ENCODE results near the gene FBN3. TPM values are rescaled to one million over a fixed set of nuclear protein-coding genes. Genes with fewer than 3 reads are reported as not detected.
"Not testable (repeated sequence)": the region's sequence is repeated elsewhere in the genome, so short reads cannot be mapped to it uniquely, and the experiment has no call there.

Gene FBN3
- polyA plus RNA-seq, 3 donors = not detected

DNA sequence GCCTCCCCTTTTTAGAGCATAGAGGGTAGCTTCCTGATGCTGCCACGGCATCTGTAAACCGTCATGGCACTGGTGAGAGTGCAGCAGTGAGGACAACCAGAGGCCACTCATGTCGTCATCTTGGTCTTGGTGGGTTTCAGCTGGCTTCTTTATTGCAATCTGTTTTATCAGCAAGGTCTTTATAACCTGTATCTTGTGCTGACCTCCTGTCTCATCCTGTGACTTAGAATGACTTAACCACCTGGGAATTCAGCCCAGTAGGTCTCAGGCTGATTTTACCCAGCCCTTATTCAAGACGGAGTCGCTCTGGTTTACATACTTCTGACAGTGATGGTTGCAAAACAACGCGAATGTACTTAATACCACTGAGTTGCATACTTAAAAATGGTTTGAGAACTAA is 14.4 kb upstream of the FBN3 start:
- TF ChIP-seq, protein P1, sequence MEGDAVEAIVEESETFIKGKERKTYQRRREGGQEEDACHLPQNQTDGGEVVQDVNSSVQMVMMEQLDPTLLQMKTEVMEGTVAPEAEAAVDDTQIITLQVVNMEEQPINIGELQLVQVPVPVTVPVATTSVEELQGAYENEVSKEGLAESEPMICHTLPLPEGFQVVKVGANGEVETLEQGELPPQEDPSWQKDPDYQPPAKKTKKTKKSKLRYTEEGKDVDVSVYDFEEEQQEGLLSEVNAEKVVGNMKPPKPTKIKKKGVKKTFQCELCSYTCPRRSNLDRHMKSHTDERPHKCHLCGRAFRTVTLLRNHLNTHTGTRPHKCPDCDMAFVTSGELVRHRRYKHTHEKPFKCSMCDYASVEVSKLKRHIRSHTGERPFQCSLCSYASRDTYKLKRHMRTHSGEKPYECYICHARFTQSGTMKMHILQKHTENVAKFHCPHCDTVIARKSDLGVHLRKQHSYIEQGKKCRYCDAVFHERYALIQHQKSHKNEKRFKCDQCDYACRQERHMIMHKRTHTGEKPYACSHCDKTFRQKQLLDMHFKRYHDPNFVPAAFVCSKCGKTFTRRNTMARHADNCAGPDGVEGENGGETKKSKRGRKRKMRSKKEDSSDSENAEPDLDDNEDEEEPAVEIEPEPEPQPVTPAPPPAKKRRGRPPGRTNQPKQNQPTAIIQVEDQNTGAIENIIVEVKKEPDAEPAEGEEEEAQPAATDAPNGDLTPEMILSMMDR (IDR thresholded peaks at IDR 0.05) = no peak
- Histone ChIP-seq H3K27ac (ENCODE audit: low read depth in 1 of 2, low read length in 2 of 2) (no peak overlapping the region), H3K4me1 (ENCODE audit: control insufficient read depth in 1 of 2, insufficient read depth in 2 of 2, low read length in 2 of 2) (no peaks in the 10 kb centered on the region), H4K20me1 (ENCODE audit: insufficient read depth, low read length) (no peaks in the 10 kb centered on the region), H3K4me3 (replicated peaks in 1 of 3; ENCODE audit: low read depth in 2 of 3, low read length in 3 of 3) (no peak overlapping the region), H3K27me3 (ENCODE audit: control insufficient read depth in 2 of 2, insufficient read depth in 2 of 2, low read length in 2 of 2) (no peaks in the 10 kb centered on the region), H3K4me2 (replicated peaks; ENCODE audit: extremely low read depth, low read length, poor library complexity, severe bottlenecking) (no peak overlapping the region), H3K9me3 (replicated peaks in 1 of 2; ENCODE audit: control insufficient read depth in 1 of 2, insufficient read depth in 1 of 2, low read length in 2 of 2) (no peaks in the 10 kb centered on the region), H3K9ac (ENCODE audit: insufficient read depth, low read length, poor library complexity, severe bottlenecking) (no peak overlapping the region), H3K79me2 (ENCODE audit: insufficient read depth, low read length) (no peaks in the 10 kb centered on the region), H3K36me3 (replicated peaks in 1 of 2; ENCODE audit: control insufficient read depth in 1 of 2, insufficient read depth in 2 of 2, low read length in 2 of 2) (no peaks in the 10 kb centered on the region), H2AFZ (ENCODE audit: insufficient read depth, low read depth, low read length, poor library complexity, severe bottlenecking) (no peak overlapping the region)
- Mint-ChIP-seq H3K4me1 (peaks cover 6% of the 10 kb centered on the region), H3K9me3 (peaks cover 0 to 4% (median 0%) of the 10 kb centered on the region in 7 donors), H3K4me3 (no peak overlapping the region), H3K27ac (no peak overlapping the region), H3K36me3 (no peaks in the 10 kb centered on the region), H3K27me3 (ENCODE audit: low read depth in 3 of 3) (peaks cover 7 to 22% (median 14%) of the 10 kb centered on the region in 3 donors)
- intact Hi-C loops (cut with micrococcal nuclease) = loop anchor here in 1 of 2 donors (5.0 kb wide), 1 partner anchor 39 kb away; no protein-coding TSS in a partner anchor
- 60% methylated on average over 7 of the region's 7 CpGs for WGBS (ENCODE audit: insufficient coverage)
- DNase-seq = no peak

DNA sequence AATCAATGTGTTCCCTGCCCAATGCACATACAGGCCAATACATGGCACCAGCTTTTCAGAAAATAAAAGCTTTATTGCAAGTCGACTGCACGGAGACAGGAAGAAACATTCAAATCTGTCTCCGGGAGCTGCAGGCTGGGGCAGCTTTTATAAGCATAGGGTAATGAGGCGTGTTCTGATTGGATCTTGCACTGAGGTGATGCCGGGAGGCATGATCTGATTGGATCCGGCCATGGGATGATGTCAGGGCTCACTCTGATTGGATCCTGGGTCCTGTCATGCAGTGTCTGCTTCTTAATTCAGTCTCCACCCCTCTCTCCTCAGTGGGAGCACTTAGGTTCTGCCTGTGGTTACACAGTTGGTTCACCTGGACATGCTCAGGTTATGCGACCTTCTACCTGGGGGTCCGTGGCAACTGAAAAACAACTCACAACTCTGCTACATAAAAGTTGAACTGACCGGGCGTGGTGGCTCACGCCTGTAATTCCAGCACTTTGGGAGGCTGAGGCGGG is 11.8 kb upstream of the FBN3 start:
- DNase-seq = no peak
- Histone ChIP-seq H2AFZ (ENCODE audit: insufficient read depth, low read depth, low read length, poor library complexity, severe bottlenecking) (no peak overlapping the region), H3K79me2 (ENCODE audit: insufficient read depth, low read length) (no peaks in the 10 kb centered on the region), H4K20me1 (ENCODE audit: insufficient read depth, low read length) (no peaks in the 10 kb centered on the region), H3K4me1 (ENCODE audit: control insufficient read depth in 1 of 2, insufficient read depth in 2 of 2, low read length in 2 of 2) (no peaks in the 10 kb centered on the region), H3K9ac (ENCODE audit: insufficient read depth, low read length, poor library complexity, severe bottlenecking) (no peak overlapping the region), H3K27me3 (ENCODE audit: control insufficient read depth in 2 of 2, insufficient read depth in 2 of 2, low read length in 2 of 2) (peaks cover 2 to 4% of the 10 kb centered on the region in 2 donors), H3K4me3 (replicated peaks in 1 of 3; ENCODE audit: low read depth in 2 of 3, low read length in 3 of 3) (no peak overlapping the region), H3K4me2 (replicated peaks; ENCODE audit: extremely low read depth, low read length, poor library complexity, severe bottlenecking) (no peak overlapping the region), H3K9me3 (replicated peaks in 1 of 2; ENCODE audit: control insufficient read depth in 1 of 2, insufficient read depth in 1 of 2, low read length in 2 of 2) (no peaks in the 10 kb centered on the region), H3K36me3 (replicated peaks in 1 of 2; ENCODE audit: control insufficient read depth in 1 of 2, insufficient read depth in 2 of 2, low read length in 2 of 2) (no peaks in the 10 kb centered on the region), H3K27ac (ENCODE audit: low read depth in 1 of 2, low read length in 2 of 2) (no peak overlapping the region)
- Mint-ChIP-seq H3K9me3 (peaks cover 0 to 4% (median 1%) of the 10 kb centered on the region in 7 donors), H3K27me3 (ENCODE audit: low read depth in 3 of 3) (peaks cover 9 to 21% (median 17%) of the 10 kb centered on the region in 3 donors), H3K4me3 (no peak overlapping the region), H3K36me3 (no peaks in the 10 kb centered on the region), H3K27ac (no peak overlapping the region), H3K4me1 (peaks cover 6% of the 10 kb centered on the region)
- TF ChIP-seq, protein P1 (IDR thresholded peaks at IDR 0.05) = no peak
- intact Hi-C loops (cut with micrococcal nuclease) = loop anchor here in 1 of 2 donors (5.0 kb wide), 1 partner anchor 41 kb away; no protein-coding TSS in a partner anchor
- 56% methylated on average over 8 of the region's 12 CpGs for WGBS (ENCODE audit: insufficient coverage)

DNA sequence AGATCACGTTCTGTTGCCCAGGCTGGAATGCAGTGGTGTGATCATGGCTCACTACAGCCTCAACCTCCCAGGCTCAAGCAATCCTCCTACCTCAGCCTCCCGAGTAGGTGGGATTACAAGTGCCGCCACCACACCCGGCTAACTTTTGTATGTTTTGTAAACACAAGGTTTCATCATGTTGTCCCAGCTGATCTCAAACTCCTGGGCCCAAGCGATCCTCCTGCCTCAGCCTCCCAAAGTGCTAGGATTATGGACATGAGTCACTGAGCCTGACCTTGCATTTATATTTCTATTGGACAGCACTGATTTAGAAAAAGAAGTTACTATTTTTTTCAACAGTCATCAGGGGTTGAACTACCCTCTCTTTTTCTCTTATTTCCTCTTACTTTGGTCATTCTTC is 9.9 kb upstream of the FBN3 start:
- not testable (repeated sequence) for H3K9me3 Mint-ChIP-seq; H3K27ac Mint-ChIP-seq; H3K4me3 Mint-ChIP-seq; H3K36me3 ChIP-seq (replicated peaks in 1 of 2; ENCODE audit: control insufficient read depth in 1 of 2, insufficient read depth in 2 of 2, low read length in 2 of 2); H3K79me2 ChIP-seq (ENCODE audit: insufficient read depth, low read length); H2AFZ ChIP-seq (ENCODE audit: insufficient read depth, low read depth, low read length, poor library complexity, severe bottlenecking); H3K36me3 Mint-ChIP-seq; H3K4me1 Mint-ChIP-seq; H3K27ac ChIP-seq (ENCODE audit: low read depth in 1 of 2, low read length in 2 of 2); H3K4me1 ChIP-seq (ENCODE audit: control insufficient read depth in 1 of 2, insufficient read depth in 2 of 2, low read length in 2 of 2); H3K9ac ChIP-seq (ENCODE audit: insufficient read depth, low read length, poor library complexity, severe bottlenecking); H3K27me3 ChIP-seq (ENCODE audit: control insufficient read depth in 2 of 2, insufficient read depth in 2 of 2, low read length in 2 of 2); DNase-seq; H3K9me3 ChIP-seq (replicated peaks in 1 of 2; ENCODE audit: control insufficient read depth in 1 of 2, insufficient read depth in 1 of 2, low read length in 2 of 2); H3K4me3 ChIP-seq (replicated peaks in 1 of 3; ENCODE audit: low read depth in 2 of 3, low read length in 3 of 3); H4K20me1 ChIP-seq (ENCODE audit: insufficient read depth, low read length); H3K4me2 ChIP-seq (replicated peaks; ENCODE audit: extremely low read depth, low read length, poor library complexity, severe bottlenecking)
- intact Hi-C loops (cut with micrococcal nuclease) = loop anchor here in 1 of 2 donors (10.0 kb wide), 1 partner anchor 195 kb away; no protein-coding TSS in a partner anchor
- H3K27me3 Mint-ChIP-seq (ENCODE audit: low read depth in 3 of 3) = peaks cover 20 to 33% (median 25%) of the 10 kb centered on the region in 3 donors
- 100% methylated on average over 2 of the region's 5 CpGs for WGBS (ENCODE audit: insufficient coverage)
